ENCODE results near the gene ZFP92.
"Not testable (repeated sequence)": the region's sequence is repeated elsewhere in the genome, so short reads cannot be mapped to it uniquely, and the experiment has no call there.

The ZFP92 gene

DNA sequence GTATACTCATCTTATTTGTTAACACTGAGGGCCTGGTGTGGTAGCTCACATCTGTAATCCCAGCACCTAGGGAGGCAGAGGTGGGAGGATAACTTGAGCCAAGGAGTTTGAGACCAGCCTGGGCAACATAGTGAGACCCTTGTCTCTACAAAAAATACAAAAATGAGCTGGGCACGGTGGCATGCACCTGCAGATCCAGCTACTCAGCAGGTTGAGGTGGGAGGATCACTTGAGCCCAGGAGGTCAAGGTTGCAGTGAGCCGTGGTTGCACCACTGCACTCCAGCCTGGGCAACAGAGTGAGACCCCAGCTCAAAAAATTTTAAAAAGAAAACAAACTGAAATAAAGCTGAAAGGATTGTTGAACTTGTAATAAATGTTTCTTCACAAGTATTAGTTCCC, 26.3 kb upstream of the ZFP92 start:
- in situ Hi-C loops (cut with MboI; ENCODE audit: low sequenced_read_pairs): not testable (repeated sequence)

- in situ Hi-C loops (cut with MboI; ENCODE audit: low sequenced_read_pairs): no loop called here
These were observed 25.2 kb upstream of the ZFP92 start for GRCh38 chrX:153386097-153386496.

DNA sequence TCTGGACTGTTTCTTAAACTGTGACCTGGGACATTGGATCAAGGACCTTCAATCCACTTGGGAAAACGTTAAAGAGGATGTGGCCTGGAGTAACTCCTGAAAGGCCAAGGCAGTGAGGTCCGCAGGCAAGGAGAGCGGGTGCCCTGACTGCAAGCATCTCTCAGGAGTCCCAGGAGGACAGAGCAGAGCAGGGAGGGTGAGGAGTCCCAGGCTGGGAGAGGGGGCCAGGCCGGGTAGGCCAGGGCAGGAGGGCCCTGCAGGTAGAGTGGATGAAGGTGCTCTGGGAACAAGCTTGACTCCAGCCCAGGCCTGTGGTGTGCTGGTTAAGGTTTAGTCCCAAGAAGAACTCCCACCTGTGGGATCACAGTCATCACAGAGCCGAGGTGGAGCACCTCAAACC, 23.9 kb upstream of the ZFP92 start:
- in situ Hi-C loops (cut with MboI; ENCODE audit: low sequenced_read_pairs): no loop called here

- in situ Hi-C loops (cut with MboI; ENCODE audit: low sequenced_read_pairs): no loop called here
These were observed 23.1 kb upstream of the ZFP92 start for GRCh38 chrX:153387987-153388721.

DNA sequence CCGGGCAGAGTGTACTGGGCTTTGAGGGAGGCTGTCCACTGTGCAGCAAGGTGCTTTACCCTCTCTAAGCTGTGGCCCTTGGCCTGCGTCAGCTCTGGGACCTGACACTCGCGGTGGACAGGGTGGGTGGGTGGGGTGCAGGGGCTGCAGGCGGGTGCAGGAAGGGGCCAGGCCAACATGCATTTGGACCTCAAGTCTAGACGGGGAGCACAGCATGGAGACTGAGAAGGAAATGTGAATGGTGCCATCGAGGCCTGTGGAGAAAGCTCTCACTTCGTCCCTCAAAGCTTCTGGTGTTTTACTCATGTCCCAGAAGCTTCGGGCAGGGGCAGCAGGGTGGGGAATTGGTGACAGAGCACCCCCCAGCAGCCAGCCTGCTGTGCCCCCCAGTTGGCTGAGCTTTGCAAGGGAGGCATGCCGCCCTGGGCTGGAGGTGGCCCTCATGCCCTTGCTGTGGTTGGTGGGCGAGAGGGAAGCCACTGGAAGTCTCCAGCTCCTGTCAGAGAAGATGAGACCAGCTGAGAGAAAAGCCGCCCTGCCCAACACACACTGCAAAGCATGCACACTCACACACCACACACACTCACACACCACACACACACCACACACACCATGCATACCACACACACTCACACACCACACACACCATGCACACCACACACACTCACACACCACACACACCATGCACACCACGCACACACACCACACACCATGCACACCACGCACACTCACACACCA, 22.4 kb upstream of the ZFP92 start:
- in situ Hi-C loops (cut with MboI; ENCODE audit: low sequenced_read_pairs): no loop called here

DNA sequence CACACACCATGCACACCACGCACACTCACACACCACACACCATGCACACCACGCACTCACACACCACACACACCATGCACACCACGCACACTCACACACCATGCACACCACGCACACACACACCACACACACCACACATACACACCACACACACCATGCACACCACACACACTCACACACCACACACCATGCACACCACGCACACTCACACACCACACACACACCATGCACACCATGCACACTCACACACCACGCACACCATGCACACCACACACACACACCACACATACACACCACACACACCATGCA, 21.9 kb upstream of the ZFP92 start:
- in situ Hi-C loops (cut with MboI; ENCODE audit: low sequenced_read_pairs): not testable (repeated sequence)

GRCh38 chrX:153392642-153393321, 18.5 kb upstream of the ZFP92 start:
- in situ Hi-C loops (cut with MboI; ENCODE audit: low sequenced_read_pairs): no loop called here

- in situ Hi-C loops (cut with MboI; ENCODE audit: low sequenced_read_pairs): no loop called here
These were observed 16.7 kb upstream of the ZFP92 start for GRCh38 chrX:153394612-153395011.

DNA sequence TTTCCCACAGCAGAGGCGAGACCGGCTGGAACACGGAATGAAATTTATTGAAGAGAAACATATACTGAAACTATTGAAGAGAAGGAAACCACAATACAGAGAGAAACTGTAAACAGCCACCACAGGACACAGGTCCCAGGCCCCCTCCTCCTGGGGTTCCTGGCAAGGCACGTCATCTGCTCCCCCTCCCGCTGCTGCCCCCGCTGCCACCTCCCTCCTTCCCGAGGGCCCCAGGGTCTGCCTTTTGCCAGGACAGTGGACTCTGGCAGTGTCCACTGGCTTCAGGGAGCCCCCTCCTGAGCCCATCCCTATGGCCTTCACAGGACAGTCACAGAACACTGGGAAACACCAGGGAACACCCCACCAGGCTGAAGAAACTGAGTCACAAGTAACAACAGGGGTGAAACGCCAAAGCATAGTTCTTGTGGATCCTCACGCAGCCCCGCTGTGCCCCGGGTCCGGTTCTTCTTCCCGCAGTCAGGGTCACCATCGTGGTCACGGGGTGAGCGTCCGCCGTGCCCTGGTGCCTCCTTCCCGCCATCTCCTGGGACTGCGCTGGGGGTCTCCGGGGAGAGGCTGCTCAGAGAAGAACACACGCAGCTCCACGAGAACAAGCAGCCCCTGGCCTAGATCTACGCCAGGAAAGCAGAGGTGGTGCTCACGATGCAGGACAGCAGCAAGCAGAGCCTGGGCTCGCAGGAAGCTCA, 15.5 kb upstream of the ZFP92 start:
- in situ Hi-C loops (cut with MboI; ENCODE audit: low sequenced_read_pairs): no loop called here

- in situ Hi-C loops (cut with MboI; ENCODE audit: low sequenced_read_pairs): no loop called here
These were observed 14.7 kb upstream of the ZFP92 start for GRCh38 chrX:153396320-153397195.

- in situ Hi-C loops (cut with MboI; ENCODE audit: low sequenced_read_pairs): no loop called here
These were observed 13.9 kb upstream of the ZFP92 start for GRCh38 chrX:153397256-153397960.

- in situ Hi-C loops (cut with MboI; ENCODE audit: low sequenced_read_pairs): no loop called here
These were observed 12.9 kb upstream of the ZFP92 start for GRCh38 chrX:153398275-153398960.

DNA sequence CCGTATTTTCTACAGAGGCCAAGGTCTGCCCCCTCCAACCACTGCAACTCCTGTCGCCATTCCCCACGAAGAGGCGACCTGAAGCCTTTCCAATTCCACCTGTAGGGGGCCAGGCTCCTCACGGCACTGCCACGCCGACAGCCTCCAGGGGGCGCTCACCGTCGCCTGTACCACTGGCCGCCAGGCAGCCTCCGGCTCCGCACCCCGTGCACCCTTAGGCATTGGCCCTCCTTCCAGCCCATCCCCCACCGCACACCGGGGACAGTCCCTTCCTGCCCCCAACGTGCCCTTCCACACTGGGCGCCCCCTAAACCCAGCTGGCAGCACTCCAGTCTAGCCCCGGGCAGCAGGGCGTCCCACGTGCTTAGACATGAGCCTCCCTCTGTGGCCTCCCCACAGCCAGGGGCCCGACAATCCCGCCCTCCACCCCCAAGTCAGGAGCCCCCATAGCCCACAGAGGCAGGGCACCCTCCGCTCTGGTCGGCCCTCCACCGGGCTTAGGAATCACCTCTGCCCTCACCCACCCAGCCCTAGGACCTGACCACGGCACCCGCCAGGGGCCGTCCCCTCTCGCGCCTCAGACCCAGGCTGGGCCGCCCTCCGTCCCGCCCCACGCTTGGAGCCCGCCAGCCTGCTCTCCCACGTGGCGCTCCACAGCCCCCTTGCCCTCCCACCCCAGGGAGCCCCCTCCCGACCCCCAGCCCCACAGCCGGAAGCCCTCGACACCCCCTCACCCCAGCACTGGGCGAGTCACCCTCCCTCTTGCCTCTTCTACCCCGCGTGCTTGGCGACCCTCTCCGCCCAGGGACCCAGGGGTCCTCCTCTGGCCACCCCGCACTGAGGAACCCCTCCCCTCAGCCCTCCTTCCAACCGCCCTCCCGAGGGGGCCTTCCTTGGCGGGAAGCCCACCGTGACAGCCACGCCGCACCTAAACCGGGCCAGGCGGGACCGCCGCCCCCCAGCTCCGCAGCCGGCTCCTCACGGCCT, 10.8 kb upstream of the ZFP92 start:
- in situ Hi-C loops (cut with MboI; ENCODE audit: low sequenced_read_pairs): no loop called here

DNA sequence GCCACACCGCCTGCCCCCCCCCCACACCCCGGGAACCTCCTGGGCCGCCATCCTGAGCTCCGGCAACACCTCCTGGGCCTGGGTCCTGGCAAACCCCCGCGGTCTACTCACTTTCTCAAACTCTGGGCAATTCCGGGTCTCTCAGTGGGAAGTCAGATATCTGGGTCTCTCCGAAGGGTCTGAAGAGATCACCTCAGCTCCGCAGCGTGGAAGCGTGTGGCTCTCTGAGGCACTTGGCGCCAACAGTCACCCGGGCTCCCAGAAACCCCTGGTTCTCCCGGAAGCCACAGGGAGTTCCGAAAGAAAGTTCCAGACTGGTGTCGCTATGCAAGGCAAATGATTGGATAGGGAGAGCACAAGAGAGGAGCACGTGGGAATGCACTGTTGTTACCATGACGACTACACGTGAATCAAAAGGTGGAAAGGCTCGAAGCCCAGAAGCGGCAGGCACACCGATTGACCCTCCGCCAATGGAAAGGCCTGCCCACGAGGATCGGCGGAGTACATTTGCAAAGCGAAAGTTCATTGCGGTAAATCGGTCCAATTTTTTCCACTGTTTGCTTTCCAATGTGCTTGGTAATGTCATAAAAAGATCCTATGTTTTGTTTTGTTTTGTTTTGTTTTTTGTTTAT, 10.0 kb upstream of the ZFP92 start, which contains the start of gene PNMA6E:
TSS of gene PNMA6E (minus strand) at position 218 of the 632 bp plus-strand sequence. CDS start 2,501 bp downstream, outside the sequence.
- in situ Hi-C loops (cut with MboI; ENCODE audit: low sequenced_read_pairs): no loop called here

- in situ Hi-C loops (cut with MboI; ENCODE audit: low sequenced_read_pairs): not testable (repeated sequence)
These were observed 6.9 kb upstream of the ZFP92 start for GRCh38 chrX:153404333-153404732.

DNA sequence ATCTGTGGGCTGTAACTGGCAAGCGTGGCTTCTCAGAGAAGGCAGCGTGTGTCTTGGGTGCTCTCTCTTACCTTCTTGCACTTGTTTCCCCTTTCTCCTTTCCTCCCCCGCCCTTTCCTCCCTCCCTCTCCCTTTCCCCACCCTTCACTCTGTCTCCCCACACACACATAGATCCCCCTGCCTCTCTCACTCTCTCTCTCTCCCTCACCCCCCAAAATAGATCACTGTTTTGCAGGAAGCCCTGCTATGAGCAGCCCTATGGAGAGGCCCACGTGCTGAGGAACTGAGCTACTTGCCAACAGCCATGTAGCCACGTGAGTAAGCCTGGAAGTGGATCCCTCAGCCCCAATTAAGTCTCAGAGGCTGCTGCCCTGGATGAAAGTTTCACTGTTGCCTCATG, 5.8 kb upstream of the ZFP92 start:
- in situ Hi-C loops (cut with MboI; ENCODE audit: low sequenced_read_pairs): no loop called here

DNA sequence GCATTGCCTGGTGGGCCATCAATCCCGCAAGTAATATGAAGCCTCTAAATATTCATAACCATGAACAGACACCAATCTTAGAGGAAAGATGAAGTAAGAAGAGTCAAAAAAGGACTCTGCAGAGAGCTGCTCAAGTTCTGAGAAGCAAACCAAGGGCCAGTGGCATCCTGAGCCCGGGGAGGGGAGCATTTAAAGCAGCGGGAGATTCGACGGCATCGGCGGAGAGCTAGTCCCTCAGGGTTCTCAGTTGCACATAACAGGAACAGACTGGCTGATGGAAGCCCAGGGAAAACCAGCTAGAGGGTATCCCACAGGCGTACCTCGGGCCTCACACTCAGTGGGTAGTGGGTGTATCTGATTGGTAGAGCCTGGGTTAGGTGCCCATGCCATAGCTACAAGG, 5.3 kb upstream of the ZFP92 start:
- in situ Hi-C loops (cut with MboI; ENCODE audit: low sequenced_read_pairs): no loop called here

GRCh38 chrX:153406903-153407302, 4.4 kb upstream of the ZFP92 start:
- in situ Hi-C loops (cut with MboI; ENCODE audit: low sequenced_read_pairs): no loop called here

All from HL-60/S4 treated with phorbol 12-myristate 13-acetate at 8.2 ng/mL for 4 days and 3 days (cell line).